ENCODE results near the gene CCDC17. TPM values are rescaled to one million over a fixed set of nuclear protein-coding genes. Genes with fewer than 3 reads are reported as not detected.

Gene CCDC17
- total and polyA plus RNA-seq, 4 donors: 1.0 to 1.7 (median 1.1) TPM; not detected in 1

Small RNA genes lying within 50 kb of the gene (small RNA-seq; reads per million reads assigned to genes)
- gene AL355480.1 (ENCODE audit: low replicate concordance) (not detected), gene AL355480.2 (ENCODE audit: low replicate concordance) (not detected), gene AL355480.3 (ENCODE audit: low replicate concordance) (not detected), gene AL355480.4 (ENCODE audit: low replicate concordance) (not detected)

Other genes with a start within 250 kb of the CCDC17 start
- gene TESK2, start 132.9 kb downstream of the CCDC17 start, total RNA-seq: 1 to 10 TPM; 5.4 to 7.3 TPM
- gene TESK2, start 132.9 kb downstream of the CCDC17 start, polyA plus RNA-seq (ENCODE audit: insufficient read length in 2 of 2): 1 to 10 TPM; 4.0 to 4.9 TPM
- 1 to 10 TPM; 1.6 to 5.8 TPM for gene CCDC163, start 124.0 kb downstream of the CCDC17 start, total RNA-seq
- 1 to 10 TPM; 2.9 to 8.7 TPM for gene CCDC163, start 124.0 kb downstream of the CCDC17 start, polyA plus RNA-seq (ENCODE audit: insufficient read length in 2 of 2)
- 1 to 10 TPM; 2.7 to 6.1 TPM for gene MMACHC, start 123.8 kb downstream of the CCDC17 start, total RNA-seq
- 1 to 10 TPM; 8.8 to 9.9 TPM for gene MMACHC, start 123.8 kb downstream of the CCDC17 start, polyA plus RNA-seq (ENCODE audit: insufficient read length in 2 of 2)
- 100 to 1,000 TPM; 474 to 504 TPM for gene PRDX1, start 102.2 kb downstream of the CCDC17 start, total RNA-seq
- 100 to 1,000 TPM; 393 to 481 TPM for gene PRDX1, start 102.2 kb downstream of the CCDC17 start, polyA plus RNA-seq (ENCODE audit: insufficient read length in 2 of 2)
- 100 to 1,000 TPM in 1 of 2 donors, 10 to 100 TPM in 1; 58.9 to 121 TPM for gene AKR1A1, start 73.2 kb downstream of the CCDC17 start, total RNA-seq
- 100 to 1,000 TPM; 113 to 116 TPM for gene AKR1A1, start 73.2 kb downstream of the CCDC17 start, polyA plus RNA-seq (ENCODE audit: insufficient read length in 2 of 2)
- 10 to 100 TPM; 64.5 to 97.5 TPM for gene NASP, start 40.0 kb downstream of the CCDC17 start, total RNA-seq
- 100 to 1,000 TPM; 224 to 265 TPM for gene NASP, start 40.0 kb downstream of the CCDC17 start, polyA plus RNA-seq (ENCODE audit: insufficient read length in 2 of 2)
- gene GPBP1L1, start 62.5 kb upstream of the CCDC17 start, total RNA-seq: 10 to 100 TPM; 80.0 to 87.0 TPM
- gene GPBP1L1, start 62.5 kb upstream of the CCDC17 start, polyA plus RNA-seq (ENCODE audit: insufficient read length in 2 of 2): 10 to 100 TPM; 51.0 to 59.7 TPM
- gene TMEM69, start 64.1 kb upstream of the CCDC17 start, total RNA-seq: 10 to 100 TPM; 14.2 to 24.3 TPM
- 10 to 100 TPM; 27.9 to 30.7 TPM for gene TMEM69, start 64.1 kb upstream of the CCDC17 start, polyA plus RNA-seq (ENCODE audit: insufficient read length in 2 of 2)
- 10 to 100 TPM; 18.5 to 18.7 TPM for gene IPP, start 126.6 kb upstream of the CCDC17 start, total RNA-seq
- gene IPP, start 126.6 kb upstream of the CCDC17 start, polyA plus RNA-seq (ENCODE audit: insufficient read length in 2 of 2): 10 to 100 TPM; 22.9 to 23.2 TPM
- gene MAST2, start 179.6 kb upstream of the CCDC17 start, total RNA-seq: 10 to 100 TPM; 28.3 to 34.6 TPM
- gene MAST2, start 179.6 kb upstream of the CCDC17 start, polyA plus RNA-seq (ENCODE audit: insufficient read length in 2 of 2): 10 to 100 TPM; 57.7 to 75.0 TPM